B cell (primary cell): Measurements from ENCODE around the gene MYH7B. TPM values are rescaled to one million over a fixed set of nuclear protein-coding genes. Genes with fewer than 3 reads are reported as not detected.

Experiments used
- ATAC-seq: fragments of 200-7000 bp; cut with Tn5 transposase; one replicate; pipeline ENCODE4 v1.10.0; 2021; ENCODE audit warnings: low read depth, mild to moderate bottlenecking, moderate number of reproducible peaks, moderate library complexity
- CTCF ChIA-PET: fragments of 350-600 bp; sonication (Branson Sonifier 250); formaldehyde crosslinking; loops from one replicate; lab custom pipeline; 2021; ENCODE audit warnings: antibody characterized with exemption, inconsistent platforms; lab: Charles Lee
- POLR2A ChIA-PET: fragments of 350-600 bp; sonication (Branson Sonifier 250); formaldehyde crosslinking; loops from one replicate; lab custom pipeline; 2021; ENCODE audit warnings: antibody characterized with exemption; lab: Charles Lee
- DNase-seq: peaks from one replicate; pipeline ENCODE4 v3.0.0; 2013
- H2AFZ ChIP-seq: 2 replicates; pipeline ENCODE4 v1.6.1; 2012; ENCODE audit warnings: mild to moderate bottlenecking, low read depth, low read length; ENCODE audit not compliant: insufficient read depth, poor library complexity, severe bottlenecking
- H3K27ac ChIP-seq, 2 donors: 1 replicate in 1 of 2; 2 replicates in 1 of 2; pipeline ENCODE4 v1.5.1; 2012 to 2013; ENCODE audit warnings: low read length in 2 of 2, mild to moderate bottlenecking in 2 of 2, moderate library complexity in 1 of 2
- H3K27me3 ChIP-seq, 4 experiments: fragments of 200-600 bp in 1 of 4; sonication (generic) in 1 of 4; replicated peaks in 1 of 4; 1 replicate in 2 of 4; 2 replicates in 2 of 4; pipeline versions ENCODE4 v1.6.1 to v1.7.0; 2013 to 2016; ENCODE audit warnings: low read length in 3 of 4, mild to moderate bottlenecking in 2 of 4, mixed read lengths in 1 of 4, moderate library complexity in 1 of 4; ENCODE audit not compliant: insufficient read depth in 4 of 4, control insufficient read depth in 3 of 4; ENCODE audit errors: control extremely low read depth in 1 of 4
- H3K36me3 ChIP-seq, 2 experiments: replicated peaks in 1 of 2; 1 replicate in 1 of 2; 2 replicates in 1 of 2; pipeline versions ENCODE4 v1.6.1 to v1.7.1; 2013; ENCODE audit warnings: low read length in 1 of 2; ENCODE audit not compliant: insufficient read depth in 2 of 2, control insufficient read depth in 1 of 2; ENCODE audit errors: control extremely low read depth in 1 of 2, extremely low read depth in 1 of 2
- H3K4me1 ChIP-seq, 2 donors: fragments of 200-600 bp in 1 of 2; sonication (generic) in 1 of 2; 1 replicate in 1 of 2; 2 replicates in 1 of 2; pipeline versions ENCODE4 v1.5.1 to v1.6.1; 2013 to 2017; ENCODE audit warnings: low read length in 2 of 2; ENCODE audit not compliant: control insufficient read depth in 2 of 2, insufficient read depth in 2 of 2
- H3K4me2 ChIP-seq: replicated peaks from 2 replicates; pipeline ENCODE3; 2012; ENCODE audit warnings: mild to moderate bottlenecking, low read depth, low read length; ENCODE audit not compliant: poor library complexity, severe bottlenecking
- H3K4me3 ChIP-seq, 5 experiments: fragments of 200-600 bp in 1 of 5; sonication (generic) in 1 of 5; 1 replicate in 3 of 5; 2 replicates in 2 of 5; pipeline versions ENCODE4 v1.5.1 to v1.7.0; 2011 to 2016; ENCODE audit warnings: low read length in 4 of 5, mild to moderate bottlenecking in 4 of 5, low read depth in 2 of 5, control low read depth in 1 of 5, moderate library complexity in 1 of 5; ENCODE audit not compliant: insufficient read depth in 1 of 5; ENCODE audit errors: control extremely low read depth in 1 of 5, extremely low read depth in 1 of 5
- H3K79me2 ChIP-seq: fragments of 200-600 bp; sonication (generic); one replicate; pipeline ENCODE4 v1.6.0; 2016; ENCODE audit warnings: low read length; ENCODE audit not compliant: control insufficient read depth, insufficient read depth
- H3K9ac ChIP-seq: fragments of 200-600 bp; sonication (generic); 2 replicates; pipeline ENCODE4 v1.6.1; 2017; ENCODE audit warnings: mild to moderate bottlenecking, low read length, moderate library complexity
- H3K9me3 ChIP-seq, 3 donors: one replicate each; pipeline versions ENCODE4 v1.6.1 to v1.7.1; 2013; ENCODE audit warnings: low read length in 2 of 3; ENCODE audit not compliant: control insufficient read depth in 2 of 3, insufficient read depth in 1 of 3; ENCODE audit errors: control extremely low read depth in 1 of 3
- H4K20me1 ChIP-seq: 2 replicates; pipeline ENCODE4 v1.6.0; 2012; ENCODE audit warnings: mild to moderate bottlenecking, low read length; ENCODE audit not compliant: insufficient read depth, control insufficient read depth, poor library complexity, severe bottlenecking
- H3K27ac Mint-ChIP-seq: one replicate; pipeline ENCODE4 v1.8.0; 2021; ENCODE audit warnings: mixed read lengths
- H3K27me3 Mint-ChIP-seq: one replicate; pipeline ENCODE4 v1.8.0; 2021; ENCODE audit warnings: mixed read lengths
- H3K4me1 Mint-ChIP-seq: one replicate; pipeline ENCODE4 v1.8.0; 2021; ENCODE audit warnings: mixed read lengths
- H3K4me3 Mint-ChIP-seq: one replicate; pipeline ENCODE4 v1.8.0; 2021; ENCODE audit warnings: mixed read lengths
- H3K9me3 Mint-ChIP-seq: one replicate; pipeline ENCODE4 v1.8.0; 2022; ENCODE audit warnings: mixed read lengths; ENCODE audit not compliant: insufficient read depth
- EZH2 ChIP-seq: IDR thresholded peaks from 2 replicates; pipeline ENCODE4 v1.6.1; 2012; ENCODE audit warnings: borderline replicate concordance, low read depth, mild to moderate bottlenecking, moderate library complexity, low read length; ENCODE audit not compliant: insufficient read depth, poor library complexity, severe bottlenecking
- WGBS: methylation state at CpG from one replicate; pipeline ENCODE4 v1.1.5; 2013; ENCODE audit warnings: missing lambda C conversion rate; ENCODE audit not compliant: insufficient coverage; 5-methylcytosine and 5-hydroxymethylcytosine counted together
- intact Hi-C: fragments of 100-400 bp; cut with micrococcal nuclease; formaldehyde crosslinking; loops from one replicate; pipeline ENCODE4 v1.10.0; 2022
- polyA plus RNA-seq: library from polyadenylated mRNA; depleted of rRNA; stranded (reverse); fragments of >200 nt; gene quantifications from 2 replicates; pipeline ENCODE4 v1.2.3, GENCODE V29; 2012
- total RNA-seq, 2 donors: library from RNA; stranded (reverse); fragments of 120-200 nt in 1 of 2; gene quantifications; 1 replicate in 1 of 2; 2 replicates in 1 of 2; pipeline versions ENCODE4 v1.2.3 to v1.2.4, GENCODE V29; 2013 to 2022
- TF ChIP-seq, protein P1 (sequence below): fragments of 200-600 bp; IDR thresholded peaks from one replicate; pipeline ENCODE4 v1.8.0; 2022; ENCODE audit warnings: antibody characterized with exemption, mild to moderate bottlenecking

The MYH7B gene
- total and polyA plus RNA-seq, 2 donors (not counting 1 experiment from before 2014, with no cell fraction given), result 0.79 to 1.2 TPM

GRCh38 chr20:34941226-34941625, 14.4 kb upstream of the MYH7B start:
- H3K27ac Mint-ChIP-seq, result no peak overlapping the region
- intact Hi-C loops, result no loop called here
- Histone ChIP-seq H2AFZ (no peak overlapping the region), H3K4me3 (no peak overlapping the region), H3K79me2 (no peaks in the 10 kb centered on the region), H3K4me1 (peaks cover 0 to 6% of the 10 kb centered on the region in 2 donors), H3K9me3 (no peaks in the 10 kb centered on the region), H3K4me2 (no peak overlapping the region), H3K27me3 (no peaks in the 10 kb centered on the region), H3K27ac (no peak overlapping the region), H4K20me1 (no peaks in the 10 kb centered on the region), H3K9ac (no peak overlapping the region), H3K36me3 (peaks cover 1 to 15% of the 10 kb centered on the region in 2 experiments)
- H3K27me3 Mint-ChIP-seq, result no peaks in the 10 kb centered on the region
- ATAC-seq, result no peak
- no peak for DNase-seq
- no peak overlapping the region for H3K4me3 Mint-ChIP-seq
- ChIA-PET POLR2A (no interaction called here), CTCF (no interaction called here)
- peaks cover 7% of the 10 kb centered on the region for H3K4me1 Mint-ChIP-seq
- TF ChIP-seq EZH2, result no peak
- TF ChIP-seq, protein P1, sequence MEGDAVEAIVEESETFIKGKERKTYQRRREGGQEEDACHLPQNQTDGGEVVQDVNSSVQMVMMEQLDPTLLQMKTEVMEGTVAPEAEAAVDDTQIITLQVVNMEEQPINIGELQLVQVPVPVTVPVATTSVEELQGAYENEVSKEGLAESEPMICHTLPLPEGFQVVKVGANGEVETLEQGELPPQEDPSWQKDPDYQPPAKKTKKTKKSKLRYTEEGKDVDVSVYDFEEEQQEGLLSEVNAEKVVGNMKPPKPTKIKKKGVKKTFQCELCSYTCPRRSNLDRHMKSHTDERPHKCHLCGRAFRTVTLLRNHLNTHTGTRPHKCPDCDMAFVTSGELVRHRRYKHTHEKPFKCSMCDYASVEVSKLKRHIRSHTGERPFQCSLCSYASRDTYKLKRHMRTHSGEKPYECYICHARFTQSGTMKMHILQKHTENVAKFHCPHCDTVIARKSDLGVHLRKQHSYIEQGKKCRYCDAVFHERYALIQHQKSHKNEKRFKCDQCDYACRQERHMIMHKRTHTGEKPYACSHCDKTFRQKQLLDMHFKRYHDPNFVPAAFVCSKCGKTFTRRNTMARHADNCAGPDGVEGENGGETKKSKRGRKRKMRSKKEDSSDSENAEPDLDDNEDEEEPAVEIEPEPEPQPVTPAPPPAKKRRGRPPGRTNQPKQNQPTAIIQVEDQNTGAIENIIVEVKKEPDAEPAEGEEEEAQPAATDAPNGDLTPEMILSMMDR, result no peak
- WGBS, result 63% methylated on average over 2 of the region's 4 CpGs
- H3K9me3 Mint-ChIP-seq, result no peaks in the 10 kb centered on the region

DNA sequence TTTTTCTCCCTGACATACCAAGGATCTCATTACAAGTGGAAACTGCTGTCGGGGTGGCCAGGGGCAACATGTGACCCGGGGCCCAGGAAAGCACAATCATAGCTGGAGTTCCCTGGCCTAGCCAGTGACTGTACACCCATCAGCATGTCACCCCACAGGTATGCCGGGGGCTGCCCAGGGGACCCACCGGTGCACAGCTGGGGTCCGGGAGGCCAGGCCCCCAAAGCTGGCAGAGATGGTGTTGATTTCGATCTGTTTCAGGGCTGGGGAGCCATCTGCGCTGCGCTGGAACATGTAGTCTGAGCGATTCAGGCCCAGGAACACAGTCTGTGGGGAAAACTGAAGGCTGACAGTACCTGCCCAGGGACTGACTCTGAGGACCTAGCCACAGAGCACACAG, 13.4 kb upstream of the MYH7B start:
- WGBS, result 98% methylated on average over 9 of the region's 9 CpGs
- CTCF ChIA-PET, result no interaction called here
- peaks cover 7% of the 10 kb centered on the region for H3K4me1 Mint-ChIP-seq

More for the DNA sequence above, 13.4 kb upstream of the MYH7B start:
- Mint-ChIP-seq H3K4me3 (no peak overlapping the region), H3K9me3 (no peaks in the 10 kb centered on the region), H3K27me3 (no peaks in the 10 kb centered on the region), H3K27ac (no peak overlapping the region)
- Histone ChIP-seq H3K36me3 (peaks cover 1 to 15% of the 10 kb centered on the region in 2 experiments), H3K27me3 (no peaks in the 10 kb centered on the region), H3K9me3 (no peaks in the 10 kb centered on the region), H3K27ac (no peak overlapping the region), H2AFZ (no peak overlapping the region), H3K4me2 (no peak overlapping the region), H3K79me2 (no peaks in the 10 kb centered on the region), H4K20me1 (no peaks in the 10 kb centered on the region), H3K4me3 (no peak overlapping the region), H3K9ac (no peak overlapping the region), H3K4me1 (peaks cover 0 to 6% of the 10 kb centered on the region in 2 donors)
- POLR2A ChIA-PET, result no interaction called here
- ATAC-seq, result no peak
- TF ChIP-seq, protein P1, result no peak
- no peak for TF ChIP-seq EZH2
- intact Hi-C loops, result no loop called here
- DNase-seq, result no peak
